ENCODE data around the gene SEPTIN7.

Gene SEPTIN7

DNA sequence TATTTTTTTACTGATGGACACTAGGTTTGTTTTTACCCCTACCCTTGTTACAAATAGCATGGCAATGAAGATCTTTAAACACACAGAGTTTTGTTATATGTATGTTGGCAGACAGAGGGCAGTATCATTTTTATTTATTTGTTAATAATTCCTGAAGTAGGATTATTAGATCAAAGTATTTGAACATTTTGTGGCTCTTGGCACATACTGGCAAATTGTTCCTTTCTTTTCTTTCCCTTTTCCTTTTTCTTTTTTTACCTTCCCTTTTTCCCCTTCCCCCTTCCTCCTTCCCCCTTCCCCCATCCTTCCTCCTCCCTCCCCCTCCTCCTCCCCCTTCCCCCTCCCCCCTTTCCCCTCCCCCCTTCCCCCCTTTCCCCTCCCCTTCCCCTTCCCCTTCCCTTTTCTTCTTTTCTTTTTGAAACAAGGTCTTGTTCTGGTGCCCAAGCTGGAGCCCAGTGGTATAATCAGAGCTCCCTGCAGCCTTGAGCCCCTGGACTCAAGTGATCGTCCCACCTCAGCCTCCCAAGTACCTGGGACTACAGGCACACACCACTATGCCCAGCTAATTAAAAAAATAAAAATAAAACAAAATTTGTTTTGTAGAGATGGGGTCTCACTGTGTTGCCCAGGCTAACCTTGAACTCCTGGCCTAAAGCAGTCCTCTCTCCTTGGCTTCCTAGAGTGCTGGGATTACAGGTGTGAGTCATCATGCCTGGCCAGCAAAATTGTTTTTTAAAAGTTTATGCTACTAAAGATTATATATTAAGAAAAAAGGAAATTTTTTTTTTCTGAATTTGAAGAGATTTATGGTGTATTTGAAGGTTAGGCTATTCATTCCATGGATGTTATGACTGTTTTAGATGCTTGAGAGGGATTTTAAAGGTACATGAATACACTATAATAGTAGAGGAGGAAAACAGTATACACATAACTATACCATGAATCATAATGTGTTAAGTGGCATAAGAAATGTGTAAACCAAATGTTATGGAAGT is 39.3 kb downstream of the SEPTIN7 start:
- DNase-seq (ENCODE audit: low spot score): no peak

DNA sequence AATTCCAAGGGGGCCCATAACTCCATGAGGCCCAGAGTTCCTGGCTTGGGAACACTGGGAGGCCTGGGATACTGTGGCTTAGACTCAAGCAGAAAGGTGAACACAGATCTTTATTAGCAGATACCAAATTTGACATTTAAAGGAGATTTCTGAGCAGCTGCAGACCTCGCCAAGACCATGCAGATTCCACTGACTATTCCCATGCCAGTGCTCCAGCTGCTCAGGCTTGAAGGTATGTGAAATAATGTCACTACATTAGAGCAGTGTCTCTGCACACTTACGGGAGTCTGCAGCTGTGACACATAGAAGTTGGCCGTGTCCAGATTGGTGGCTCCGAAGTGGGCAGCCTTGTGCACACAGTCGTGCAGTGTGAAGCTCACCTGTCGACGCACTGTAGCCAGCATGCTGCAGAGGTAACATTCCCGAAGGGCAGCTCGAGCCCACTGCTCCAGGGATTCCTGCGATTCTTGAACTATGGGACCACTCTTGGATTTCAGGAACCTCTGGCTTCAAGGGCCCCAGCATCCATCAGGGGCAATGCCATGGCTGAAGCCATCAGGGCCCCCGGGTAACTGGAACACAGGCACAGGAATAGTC is 46.1 kb downstream of the SEPTIN7 start:
- DNase-seq (ENCODE audit: low spot score): no peak

DNA sequence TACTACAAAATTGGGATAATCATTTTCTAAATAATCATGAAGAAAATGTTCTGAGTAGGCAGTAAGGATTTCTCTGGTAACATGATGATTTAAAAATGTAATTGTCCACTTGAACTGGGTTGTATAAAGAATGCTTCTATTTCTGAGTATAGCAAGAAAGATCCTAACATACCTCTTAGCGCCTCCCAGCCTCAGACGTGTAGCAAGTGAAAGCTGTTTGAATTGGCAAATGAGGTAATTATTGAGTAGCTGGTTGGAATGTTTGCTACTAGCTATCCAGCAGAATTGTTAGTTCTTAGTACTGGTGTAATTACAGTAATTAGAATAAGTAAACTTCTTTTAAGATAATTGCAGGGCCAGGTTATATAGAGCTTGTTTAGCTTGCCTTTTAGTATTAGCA is 47.9 kb downstream of the SEPTIN7 start:
- no peak for DNase-seq (ENCODE audit: low spot score)

DNA sequence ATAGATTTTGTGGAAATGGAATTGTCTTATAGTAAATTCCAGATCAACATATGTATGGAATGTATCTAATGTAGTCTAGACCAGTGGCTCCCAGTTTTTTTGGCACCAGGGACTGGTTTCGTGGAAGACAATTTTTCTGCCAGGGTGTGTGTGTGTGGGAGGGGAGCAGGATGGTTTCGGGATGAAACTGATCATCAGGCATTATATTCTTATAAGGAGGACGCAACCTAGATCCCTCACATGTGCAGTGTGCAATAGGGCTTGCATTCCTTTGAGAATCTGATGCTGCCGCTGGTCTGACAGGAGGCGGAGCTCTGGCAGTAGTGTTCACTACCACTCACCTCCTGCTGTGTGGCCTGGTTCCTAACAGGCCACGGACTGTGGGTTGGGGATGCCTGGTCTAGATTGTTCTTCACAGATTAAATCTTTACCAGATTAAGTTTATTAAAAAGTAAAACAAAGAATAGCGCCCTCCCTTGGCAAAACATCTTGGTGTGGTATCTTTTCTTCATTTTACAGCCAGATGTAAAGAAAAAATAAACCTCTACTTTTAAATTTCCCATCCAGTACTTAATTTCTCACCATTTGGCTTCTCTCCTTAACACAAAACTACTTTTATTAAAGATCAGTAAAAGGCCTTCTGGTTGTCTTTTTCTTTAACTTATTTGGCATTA is 48.4 kb downstream of the SEPTIN7 start:
- no peak for DNase-seq (ENCODE audit: low spot score)

DNA sequence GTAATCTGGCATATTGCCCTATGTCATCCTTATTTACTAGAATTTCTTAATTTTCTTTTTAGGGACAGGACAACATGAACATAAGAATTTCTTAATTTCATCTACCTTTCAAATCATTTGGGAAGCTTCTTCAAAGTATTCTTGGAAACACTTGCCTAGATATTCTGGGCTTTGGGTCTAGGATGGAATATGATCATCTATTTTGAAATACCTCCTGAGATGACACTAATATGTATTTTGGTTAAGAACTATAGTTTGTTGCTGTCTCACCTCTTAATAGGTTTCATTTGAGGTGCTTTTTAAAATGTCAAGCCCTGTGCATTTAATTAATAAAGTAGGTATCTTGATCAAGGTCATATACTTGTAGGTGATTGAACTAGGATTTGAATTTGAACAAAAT is 49.1 kb downstream of the SEPTIN7 start:
- DNase-seq (ENCODE audit: low spot score): no peak

Data from globus pallidus (tissue), 1 donor.